Suppressor macrophage treated with lipopolysaccharide for 4 hours (primary cell): ENCODE measurements around the gene DACH1.
"Not testable (repeated sequence)": the region's sequence is repeated elsewhere in the genome, so short reads cannot be mapped to it uniquely, and the experiment has no call there.

Experiments
- DNase-seq: peaks from one replicate; pipeline ENCODE4 v3.0.0-alpha.2; 2020

DACH1 gene

GRCh38 chr13:71867131-71867814, at the start of gene DACH1:
Gene DACH1, minus strand, starts transcription at chr13:71867204.
- peak; percentile 62 for DNase-seq

- no peak for DNase-seq
Measured at GRCh38 chr13:71913717-71914116, 46.7 kb upstream of the DACH1 start.

GRCh38 chr13:71912524-71912923, 45.5 kb upstream of the DACH1 start:
- no peak for DNase-seq

DNA sequence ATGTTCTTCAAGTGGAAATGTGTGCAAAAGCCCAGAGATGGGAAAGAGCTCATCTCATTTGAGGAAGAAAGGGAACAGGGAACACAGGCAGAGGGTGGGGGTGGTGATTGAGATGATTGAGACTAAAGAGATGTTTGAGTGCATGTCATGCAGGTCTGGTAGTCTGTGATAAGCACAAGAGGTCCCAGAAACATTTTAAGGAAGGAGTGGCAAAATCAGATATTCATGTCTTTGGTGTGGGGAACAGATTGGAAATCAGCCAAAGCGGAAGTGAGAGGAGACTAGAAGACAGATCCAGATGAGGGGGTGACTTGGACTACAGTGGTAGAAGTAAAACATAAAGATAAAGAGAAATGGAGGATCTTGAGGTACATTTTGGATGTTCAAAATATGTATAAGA, 39.4 kb upstream of the DACH1 start:
- DNase-seq: peak; percentile 1

DNA sequence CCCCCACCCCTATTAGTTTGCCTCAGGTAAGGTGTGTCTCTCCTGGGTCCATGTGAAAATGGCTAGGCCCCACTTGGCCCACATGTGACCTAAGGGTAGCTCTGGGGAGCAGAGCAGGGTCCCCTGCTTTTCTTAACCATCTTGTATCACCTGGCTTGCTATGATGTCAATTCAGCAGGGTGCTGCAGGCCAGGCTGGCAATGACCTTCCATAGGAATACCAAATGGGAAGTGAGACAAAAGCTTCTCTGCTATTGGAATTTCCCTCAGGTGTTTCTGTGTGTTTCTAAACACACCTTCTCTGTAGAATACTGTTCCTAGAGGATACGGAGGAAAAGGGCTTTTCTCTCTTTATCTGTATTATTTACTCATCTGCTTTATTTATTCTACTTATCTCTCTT, 35.7 kb upstream of the DACH1 start:
- DNase-seq: no peak

DNA sequence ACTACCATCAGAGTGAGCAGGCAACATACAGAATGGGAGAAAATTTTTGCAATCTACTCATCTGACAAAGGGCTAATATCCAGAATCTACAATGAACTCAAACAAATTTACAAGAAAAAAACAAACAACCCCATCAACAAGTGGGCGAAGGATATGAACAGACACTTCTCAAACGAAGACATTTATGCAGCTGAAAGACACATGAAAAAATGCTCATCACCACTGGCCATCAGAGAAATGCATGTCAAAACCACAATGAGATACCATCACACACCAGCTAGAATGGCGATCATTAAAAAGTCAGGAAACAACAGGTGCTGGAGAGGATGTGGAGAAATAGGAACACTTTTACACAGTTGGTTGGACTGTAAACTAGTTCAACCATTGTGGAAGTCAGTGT, 26.5 kb upstream of the DACH1 start:
- not testable (repeated sequence) for DNase-seq

GRCh38 chr13:71886880-71887279, 19.9 kb upstream of the DACH1 start:
- DNase-seq: no peak

- DNase-seq: no peak
Measured at GRCh38 chr13:71882120-71882519, 15.1 kb upstream of the DACH1 start.

GRCh38 chr13:71880753-71881541, 13.9 kb upstream of the DACH1 start:
- DNase-seq: no peak

DNA sequence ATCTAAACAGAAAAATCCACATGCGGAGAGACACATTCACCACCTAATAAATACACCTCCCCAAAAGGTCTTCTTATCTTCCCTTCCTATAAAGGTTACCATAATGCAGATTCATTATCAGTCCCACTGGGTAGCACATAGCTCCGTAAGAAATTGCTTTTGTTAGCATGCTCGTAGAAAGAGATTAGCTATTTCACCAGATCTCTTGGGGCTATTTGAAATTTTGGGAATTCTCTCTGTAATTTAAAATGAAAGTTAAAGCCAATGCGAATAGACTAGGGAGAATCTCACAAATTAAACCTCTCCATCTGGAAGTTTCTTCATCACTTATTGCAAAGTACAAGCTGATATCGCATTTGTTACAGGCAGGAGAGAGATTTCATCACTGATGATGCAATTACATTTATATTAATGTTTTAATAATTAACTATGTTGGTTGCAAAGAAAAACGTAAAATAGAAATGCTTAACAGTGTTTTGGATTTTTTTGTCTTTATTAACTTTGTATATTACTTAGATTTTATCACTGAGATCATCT, 12.9 kb upstream of the DACH1 start:
- no peak for DNase-seq

- peak; percentile 69 for DNase-seq
Measured at GRCh38 chr13:71879129-71879535, 12.1 kb upstream of the DACH1 start.

GRCh38 chr13:71877256-71877653, 10.3 kb upstream of the DACH1 start:
- DNase-seq: no peak

DNA sequence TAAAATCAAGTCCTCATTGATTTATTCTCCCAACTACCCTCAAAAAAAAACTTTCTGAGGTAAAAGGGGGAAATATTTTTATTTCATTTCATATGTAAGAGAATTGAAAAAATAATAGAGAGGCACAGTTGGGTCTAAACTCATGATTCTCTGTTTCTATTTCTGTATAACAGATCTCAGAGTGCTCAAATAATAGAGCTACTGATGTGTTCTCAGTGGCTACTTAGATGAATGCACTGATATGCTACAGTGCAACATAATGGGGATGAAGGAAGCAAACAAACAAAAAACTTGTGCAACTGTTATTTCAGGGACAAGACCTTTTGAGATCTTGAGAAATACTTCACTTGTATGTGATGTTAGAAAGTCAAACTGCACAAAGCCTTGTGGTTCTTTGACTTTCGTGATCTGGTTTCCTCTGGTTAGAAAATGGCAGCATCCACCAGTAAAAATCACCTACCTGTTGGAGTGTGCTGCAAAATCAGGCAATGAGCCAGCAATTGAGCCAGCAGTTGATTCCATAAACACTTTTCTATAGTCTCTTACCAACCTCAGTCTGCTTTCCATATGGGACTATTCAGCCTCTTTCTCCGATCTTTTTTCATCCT, 9.7 kb upstream of the DACH1 start:
- DNase-seq: no peak

DNA sequence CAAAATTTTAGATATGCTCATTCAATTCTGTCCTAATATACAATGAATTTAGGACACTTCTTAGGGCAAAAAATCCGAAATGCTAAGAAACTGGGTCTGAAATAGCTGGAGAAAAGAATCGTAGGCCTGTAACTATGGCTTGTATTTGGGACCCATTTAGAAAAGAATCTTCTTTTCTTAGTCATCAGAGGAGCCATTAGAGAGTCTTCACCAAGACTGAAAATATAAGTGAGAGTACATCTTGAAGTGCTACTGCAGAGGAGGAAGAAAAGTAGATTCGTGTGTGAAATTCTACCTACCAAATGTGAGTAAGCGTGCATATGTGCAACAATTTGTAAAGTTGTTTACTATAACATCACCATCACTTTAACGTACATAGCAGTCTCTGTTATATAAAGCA, 8.8 kb upstream of the DACH1 start:
- no peak for DNase-seq

GRCh38 chr13:71874458-71874857, 7.5 kb upstream of the DACH1 start:
- DNase-seq: no peak

- no peak for DNase-seq
Measured at GRCh38 chr13:71873418-71874247, 6.6 kb upstream of the DACH1 start.

- no peak for DNase-seq
Measured at GRCh38 chr13:71871844-71872243, 4.8 kb upstream of the DACH1 start.

DNA sequence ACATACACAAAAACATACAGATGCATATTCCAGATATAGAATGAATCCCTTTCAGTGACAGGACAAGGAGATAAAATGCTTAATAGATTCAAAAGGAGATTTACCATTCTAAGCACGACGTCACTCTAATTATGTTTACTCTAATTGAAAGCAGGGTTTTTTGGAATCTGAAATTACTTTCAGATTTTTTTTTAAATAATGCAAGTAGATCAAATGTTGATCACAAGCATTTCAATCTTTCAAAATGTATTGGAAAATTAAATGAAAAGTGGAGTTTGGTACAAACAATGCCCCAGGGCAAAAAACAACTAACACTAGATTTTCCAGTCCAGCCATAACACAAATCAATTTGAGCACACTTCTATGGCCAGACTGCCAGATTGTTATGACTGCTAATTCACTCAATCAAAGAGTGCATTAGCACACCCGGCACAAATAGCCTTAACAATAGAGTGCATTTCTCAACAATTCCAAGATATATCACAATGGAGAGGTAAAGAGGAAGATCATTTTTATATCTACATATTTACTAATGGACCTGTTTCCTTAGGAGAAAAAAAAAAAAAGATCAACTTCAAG, 4.3 kb upstream of the DACH1 start:
- DNase-seq: no peak

- DNase-seq: no peak
Measured at GRCh38 chr13:71870100-71870499, 3.1 kb upstream of the DACH1 start.

GRCh38 chr13:71869274-71869673, 2.3 kb upstream of the DACH1 start:
- DNase-seq: no peak

GRCh38 chr13:71866335-71867130, 471 bp downstream of the DACH1 start:
- peak; percentile 21 for DNase-seq
